ENCODE measurements around the gene CCDC88B. TPM values are rescaled to one million over a fixed set of nuclear protein-coding genes. Genes with fewer than 3 reads are reported as not detected.

The CCDC88B gene
- total RNA-seq, 1 experiment from 2014 or later = 14.7 TPM

- no peak for ATAC-seq
- Histone ChIP-seq H3K9me2 (ENCODE audit: insufficient read depth) (no peaks in the 10 kb centered on the region), H3K27me3 (ENCODE audit: insufficient read depth, low read length) (no peaks in the 10 kb centered on the region), H3K4me2 (ENCODE audit: low read length) (no peak overlapping the region), H3K4me3 (replicated peaks in 1 of 2; ENCODE audit: low read depth in 1 of 2, low read length in 2 of 2) (no peak overlapping the region), H4K20me1 (ENCODE audit: insufficient read depth) (no peaks in the 10 kb centered on the region), H3K36me3 (ENCODE audit: control insufficient read depth in 1 of 2, insufficient read depth in 2 of 2, low read length in 2 of 2) (no peaks in the 10 kb centered on the region), H3K79me2 (ENCODE audit: insufficient read depth, low read length) (no peaks in the 10 kb centered on the region), H3K4me1 (ENCODE audit: control insufficient read depth in 1 of 2, insufficient read depth in 2 of 2, low read length in 2 of 2) (no peaks in the 10 kb centered on the region), H2AFZ (ENCODE audit: low read depth, low read length, poor library complexity, severe bottlenecking) (no peak overlapping the region), H3K27ac (ENCODE audit: low read depth, low read length) (no peak overlapping the region), H3K9ac (ENCODE audit: low read length) (no peak overlapping the region), H3K9me3 (ENCODE audit: control insufficient read depth in 1 of 2, insufficient read depth in 1 of 2, low read depth in 1 of 2, low read length in 2 of 2) (no peaks in the 10 kb centered on the region)
- POLR2A ChIA-PET = no interaction called here
- no peak for DNase-seq (ENCODE audit: low read depth, low spot score)
- intact Hi-C loops (cut with micrococcal nuclease) = no loop called here
- RAD21 ChIA-PET (ENCODE audit: low non-redundant PET in 1 of 2, low total read pairs in 2 of 2, uncharacterized antibody in 2 of 2, unreplicated experiment in 2 of 2) = no interaction called here
- BruUV-seq (replicated peaks) = no TSS peak
- TF ChIP-seq SP1 (IDR thresholded peaks at IDR 0.05; ENCODE audit: low read depth) (no peak), CEBPB (IDR thresholded peaks at IDR 0.05; ENCODE audit: low read depth) (no peak), JUND (IDR thresholded peaks at IDR 0.05) (no peak), ELF1 (IDR thresholded peaks at IDR 0.05; ENCODE audit: borderline replicate concordance, low read depth) (no peak), CBX3 (IDR thresholded peaks at IDR 0.05; ENCODE audit: low read depth) (no peak), ATF3 (IDR thresholded peaks at IDR 0.05) (no peak), EGR1 (IDR thresholded peaks at IDR 0.05; ENCODE audit: low read depth) (no peak), POLR2AphosphoS5 (IDR thresholded peaks at IDR 0.05; ENCODE audit: low read depth, low read length) (no peak), POLR2A (IDR thresholded peaks at IDR 0.05; ENCODE audit: borderline replicate concordance, extremely low read depth, insufficient read depth, insufficient read length) (no peak)
- CTCF ChIA-PET = no interaction called here
Observed at GRCh38 chr11:64391839-64392238, 51.8 kb downstream of the CCDC88B start.

GRCh38 chr11:64395545-64396078 lies 55.6 kb downstream of the CCDC88B start:
- no peak for ATAC-seq

More at GRCh38 chr11:64395545-64396078, 55.6 kb downstream of the CCDC88B start:
- Histone ChIP-seq H4K20me1 (ENCODE audit: insufficient read depth) (no peaks in the 10 kb centered on the region), H3K9ac (ENCODE audit: low read length) (no peak overlapping the region), H2AFZ (ENCODE audit: low read depth, low read length, poor library complexity, severe bottlenecking) (no peak overlapping the region), H3K27ac (ENCODE audit: low read depth, low read length) (no peak overlapping the region), H3K27me3 (ENCODE audit: insufficient read depth, low read length) (no peaks in the 10 kb centered on the region), H3K4me1 (ENCODE audit: control insufficient read depth in 1 of 2, insufficient read depth in 2 of 2, low read length in 2 of 2) (peaks cover 6 to 11% of the 10 kb centered on the region in 2 experiments), H3K36me3 (ENCODE audit: control insufficient read depth in 1 of 2, insufficient read depth in 2 of 2, low read length in 2 of 2) (no peaks in the 10 kb centered on the region), H3K9me2 (ENCODE audit: insufficient read depth) (no peaks in the 10 kb centered on the region), H3K79me2 (ENCODE audit: insufficient read depth, low read length) (no peaks in the 10 kb centered on the region), H3K4me2 (ENCODE audit: low read length) (no peak overlapping the region), H3K4me3 (replicated peaks in 1 of 2; ENCODE audit: low read depth in 1 of 2, low read length in 2 of 2) (no peak overlapping the region), H3K9me3 (ENCODE audit: control insufficient read depth in 1 of 2, insufficient read depth in 1 of 2, low read depth in 1 of 2, low read length in 2 of 2) (no peaks in the 10 kb centered on the region)
- RAD21 ChIA-PET (ENCODE audit: low non-redundant PET in 1 of 2, low total read pairs in 2 of 2, uncharacterized antibody in 2 of 2, unreplicated experiment in 2 of 2) = no interaction called here
- DNase-seq (ENCODE audit: low read depth, low spot score) = no peak
- CTCF ChIA-PET = no interaction called here
- intact Hi-C loops (cut with micrococcal nuclease) = no loop called here
- TF ChIP-seq CEBPB (IDR thresholded peaks at IDR 0.05; ENCODE audit: low read depth) (no peak), FOSL1 (IDR thresholded peaks at IDR 0.05; ENCODE audit: low read depth) (no peak), POLR2A (IDR thresholded peaks at IDR 0.05; ENCODE audit: borderline replicate concordance, extremely low read depth, insufficient read depth, insufficient read length) (no peak), YY1 (IDR thresholded peaks at IDR 0.05; ENCODE audit: extremely low read depth, insufficient replicate concordance, low read depth, low read length) (no peak)
- no TSS peak for BruUV-seq (replicated peaks)
- POLR2A ChIA-PET = no interaction called here

Data from HCT116 (cell line).